ENCODE results near the gene PACRG.

DNA sequence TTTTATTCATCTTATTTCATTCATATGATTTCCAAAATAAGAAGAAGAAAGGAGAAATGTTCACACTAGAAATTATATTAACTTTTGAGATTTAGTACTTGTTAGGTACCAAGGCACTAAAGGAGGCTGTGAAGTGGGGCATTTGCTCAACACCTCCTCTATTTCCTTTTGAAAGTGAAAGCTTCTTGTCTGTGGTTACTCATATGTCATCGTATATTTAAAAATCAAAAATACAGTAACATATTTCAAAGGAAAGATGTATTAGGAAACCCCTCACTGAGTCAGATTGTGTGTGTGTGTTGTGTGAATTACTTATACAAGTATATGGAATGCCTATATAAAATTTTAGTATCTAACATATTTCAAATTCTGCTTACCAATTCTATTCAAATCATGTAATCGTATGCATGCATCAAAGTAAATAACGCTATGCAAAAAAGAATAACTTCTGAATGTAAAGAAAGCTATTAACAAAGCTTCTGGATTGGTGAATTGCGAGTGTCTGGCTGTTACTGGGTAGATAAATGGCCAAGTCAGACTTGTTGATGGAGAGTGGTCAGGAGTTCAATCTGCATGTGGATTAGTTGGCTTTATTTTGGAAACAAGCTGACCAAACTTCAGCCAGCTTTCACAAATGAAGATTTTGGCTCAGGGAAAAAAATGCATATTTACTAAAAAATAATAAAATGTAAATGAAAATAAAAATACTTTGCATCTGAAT, 70.9 kb downstream of the PACRG start:
- TF ChIP-seq ZBTB7A (IDR thresholded peaks at IDR 0.05; ENCODE audit: low read depth) (no peak), CEBPB (IDR thresholded peaks at IDR 0.05) (no peak), NFIC (IDR thresholded peaks at IDR 0.05) (no peak), EP300 (IDR thresholded peaks at IDR 0.05; ENCODE audit: borderline replicate concordance) (no peak), TAF1 (IDR thresholded peaks at IDR 0.05; ENCODE audit: low read depth) (no peak)
- TF ChIP-seq, protein P1, sequence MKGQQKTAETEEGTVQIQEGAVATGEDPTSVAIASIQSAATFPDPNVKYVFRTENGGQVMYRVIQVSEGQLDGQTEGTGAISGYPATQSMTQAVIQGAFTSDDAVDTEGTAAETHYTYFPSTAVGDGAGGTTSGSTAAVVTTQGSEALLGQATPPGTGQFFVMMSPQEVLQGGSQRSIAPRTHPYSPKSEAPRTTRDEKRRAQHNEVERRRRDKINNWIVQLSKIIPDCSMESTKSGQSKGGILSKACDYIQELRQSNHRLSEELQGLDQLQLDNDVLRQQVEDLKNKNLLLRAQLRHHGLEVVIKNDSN (IDR thresholded peaks at IDR 0.05) = no peak

Measured in Ishikawa (cell line).